GM19193 (cell line): Measurements from ENCODE around the gene EFCAB13.

Source experiments
- POLR2A ChIP-seq: IDR thresholded peaks from 4 replicates; pipeline ENCODE4 v1.6.1; 2011; ENCODE audit not compliant: insufficient read depth, insufficient read length; ENCODE audit errors: extremely low read depth

The EFCAB13 gene

DNA sequence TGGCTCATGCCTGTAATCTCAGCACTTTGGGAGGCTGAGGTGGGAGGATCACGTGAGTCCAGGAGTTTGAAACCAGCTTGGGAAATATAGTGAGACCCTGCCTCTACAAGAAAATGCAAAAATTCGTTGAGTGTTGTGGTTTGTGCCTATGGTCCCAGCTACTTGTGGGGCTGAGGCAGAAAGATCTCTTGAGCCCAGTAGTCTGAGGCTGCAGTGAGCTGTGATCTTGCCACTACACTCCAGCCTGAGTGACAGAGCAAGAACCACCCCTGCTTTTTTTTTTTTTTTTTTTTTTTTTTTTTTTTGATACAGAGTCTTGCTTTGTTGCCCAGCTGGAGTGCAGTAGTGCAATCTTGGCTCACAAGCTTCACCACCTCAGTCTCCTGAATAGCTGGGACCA, 36.1 kb upstream of the EFCAB13 start:
- no peak for TF ChIP-seq POLR2A

DNA sequence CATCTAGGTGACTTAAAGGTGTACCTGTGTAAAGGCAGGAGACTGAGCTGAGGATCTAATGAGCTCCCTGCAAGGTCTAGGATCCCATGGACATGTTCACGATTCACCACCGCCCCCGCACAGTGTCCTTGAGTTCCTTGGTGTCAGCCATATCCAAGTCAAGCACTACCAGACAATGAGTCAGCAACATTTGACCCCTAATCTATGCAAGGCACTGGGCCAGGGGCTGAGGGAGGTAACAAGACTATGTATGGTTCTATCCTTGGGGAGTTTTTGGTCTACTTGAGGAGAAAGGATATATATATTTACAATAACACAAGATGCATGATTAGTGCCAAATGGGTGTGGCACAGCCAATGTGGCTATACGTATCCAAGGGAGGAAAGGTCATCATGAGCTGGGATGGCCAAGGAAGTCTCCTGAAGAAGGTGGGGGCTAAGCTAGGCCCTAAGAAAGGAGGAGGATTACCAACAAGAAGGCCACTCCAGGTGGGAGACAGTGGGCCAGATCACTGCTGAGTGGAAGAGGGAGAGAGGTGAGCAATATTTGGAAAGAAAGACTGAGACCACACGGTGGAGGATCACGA, 35.1 kb upstream of the EFCAB13 start:
- no peak for TF ChIP-seq POLR2A

DNA sequence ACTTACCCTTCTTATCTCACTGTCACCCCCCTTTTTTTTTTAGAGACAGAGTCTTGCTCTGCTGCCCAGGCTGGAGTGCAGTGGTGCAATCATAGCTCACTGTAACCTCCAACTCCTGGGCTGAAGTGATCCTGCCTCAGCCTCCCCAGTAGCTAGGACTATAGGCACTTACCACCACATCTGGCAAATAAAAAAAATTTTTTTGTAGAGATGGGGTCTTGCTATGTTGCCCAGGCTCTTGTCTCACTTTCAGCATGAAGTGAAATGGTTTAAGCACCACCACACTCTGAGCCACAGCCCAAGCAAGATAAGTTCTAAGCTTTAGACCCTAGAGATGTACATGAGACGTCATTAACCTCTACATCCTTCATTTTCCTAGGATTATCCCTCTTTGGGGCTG, 34.5 kb upstream of the EFCAB13 start:
- TF ChIP-seq POLR2A: no peak

DNA sequence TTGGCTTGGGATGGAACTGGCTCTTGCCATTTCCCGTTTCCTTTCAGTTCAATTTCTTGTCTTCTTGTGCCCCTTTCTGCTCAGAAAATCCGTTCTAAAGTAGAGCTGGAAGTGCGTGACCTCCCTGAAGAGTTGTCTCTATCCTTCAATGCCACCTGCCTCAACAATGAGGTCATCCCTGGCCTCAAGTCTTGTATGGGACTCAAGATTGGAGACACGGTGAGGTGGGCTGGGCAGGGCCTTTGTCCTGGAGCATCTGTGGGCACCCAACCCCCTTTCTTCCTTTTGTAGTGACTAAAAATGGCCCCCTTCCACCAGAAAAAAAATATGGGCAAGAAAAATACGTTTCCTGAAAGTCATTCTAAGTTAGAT, 32.9 kb upstream of the EFCAB13 start:
- TF ChIP-seq POLR2A: no peak

DNA sequence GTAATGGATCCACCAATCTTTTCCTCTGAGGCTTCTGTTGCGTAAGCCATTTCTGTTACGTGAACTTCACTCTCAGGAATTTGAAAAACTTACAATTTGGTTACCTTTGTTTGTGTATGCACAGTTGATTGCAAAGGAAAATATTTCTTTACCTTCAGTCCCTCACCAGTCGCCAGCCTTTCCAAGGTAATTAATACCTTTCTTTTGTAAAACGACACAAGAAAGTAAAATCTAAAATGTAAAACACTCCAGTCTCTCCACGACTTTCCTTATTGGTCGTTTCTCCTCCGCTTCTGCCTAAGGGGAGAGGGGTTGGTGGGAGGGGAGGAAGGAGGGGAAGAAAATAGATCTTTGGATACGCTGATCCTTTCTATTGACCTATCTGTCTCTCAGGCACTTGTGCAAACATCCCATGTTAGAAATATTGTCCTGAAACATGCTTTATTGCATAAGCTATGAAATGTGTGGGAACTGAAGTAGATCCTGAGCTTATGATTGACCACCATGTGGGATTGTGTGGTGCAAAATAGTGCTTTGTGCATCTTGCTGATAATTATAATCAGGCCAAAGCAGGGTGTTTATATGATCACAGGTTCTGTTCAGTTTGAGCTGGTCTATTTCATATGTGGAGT, 32.4 kb upstream of the EFCAB13 start:
- no peak for TF ChIP-seq POLR2A

GRCh38 chr17:47292206-47292605, 31.5 kb upstream of the EFCAB13 start:
- TF ChIP-seq POLR2A: no peak

DNA sequence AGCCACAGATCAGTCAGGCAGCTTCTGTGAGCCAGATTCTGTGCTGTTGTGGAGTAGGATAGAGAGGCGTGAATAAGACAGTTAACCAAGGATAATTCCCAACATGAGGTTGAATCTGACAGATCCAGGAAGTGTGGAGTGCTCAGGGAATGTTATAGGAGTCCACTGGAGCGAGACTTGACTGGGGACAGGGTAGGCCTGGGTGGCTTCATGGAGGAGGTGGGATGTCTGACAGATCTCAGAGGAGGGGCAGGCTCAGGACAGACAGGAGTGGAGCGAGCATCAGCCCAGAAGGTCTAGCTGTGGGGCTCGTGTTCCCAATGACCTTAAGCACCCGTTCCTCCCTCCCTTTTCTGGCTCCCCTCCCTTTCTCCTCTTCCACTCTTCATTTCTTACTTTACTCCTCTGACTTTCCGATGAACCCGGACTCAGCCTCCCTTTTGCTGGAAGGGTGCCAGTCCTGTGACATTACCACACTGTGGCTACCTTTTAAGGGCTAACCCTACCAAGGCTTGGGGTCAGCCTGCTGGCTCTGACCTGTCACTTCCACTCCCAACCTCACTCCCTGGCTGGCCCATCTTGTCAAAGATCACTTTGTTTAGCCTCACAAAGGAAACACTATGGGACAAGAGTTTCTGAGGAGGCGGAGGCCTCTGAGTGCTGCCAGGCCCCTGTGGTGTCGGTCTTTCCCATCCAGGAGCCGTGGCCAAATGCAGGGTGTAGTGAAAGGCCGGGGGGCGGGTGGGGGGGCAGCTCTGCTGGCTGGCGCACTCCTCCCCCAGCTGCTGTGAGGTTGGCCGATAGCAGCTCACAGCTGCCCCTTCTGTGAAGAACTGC, 28.5 kb upstream of the EFCAB13 start:
- no peak for TF ChIP-seq POLR2A

DNA sequence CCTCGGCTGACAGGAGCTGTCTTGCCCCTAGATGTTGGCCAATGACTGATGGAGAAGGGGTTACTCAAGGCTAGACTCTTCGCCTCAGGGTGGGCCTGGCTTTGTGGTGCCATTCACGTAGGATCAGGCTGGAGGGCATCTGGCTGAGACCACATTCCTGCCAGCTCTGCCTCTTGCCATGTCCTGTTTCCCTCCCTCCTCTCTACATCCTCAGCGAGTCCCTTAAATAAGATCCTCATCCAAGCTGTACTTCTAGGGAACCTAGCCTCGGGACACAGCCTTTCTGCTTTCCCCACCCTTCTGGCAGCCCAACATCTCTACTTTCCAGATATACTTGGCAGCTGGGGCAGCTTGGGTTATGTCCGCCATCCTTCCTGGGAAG, 27.9 kb upstream of the EFCAB13 start:
- TF ChIP-seq POLR2A: no peak

GRCh38 chr17:47297661-47298400, 25.9 kb upstream of the EFCAB13 start:
- no peak for TF ChIP-seq POLR2A

DNA sequence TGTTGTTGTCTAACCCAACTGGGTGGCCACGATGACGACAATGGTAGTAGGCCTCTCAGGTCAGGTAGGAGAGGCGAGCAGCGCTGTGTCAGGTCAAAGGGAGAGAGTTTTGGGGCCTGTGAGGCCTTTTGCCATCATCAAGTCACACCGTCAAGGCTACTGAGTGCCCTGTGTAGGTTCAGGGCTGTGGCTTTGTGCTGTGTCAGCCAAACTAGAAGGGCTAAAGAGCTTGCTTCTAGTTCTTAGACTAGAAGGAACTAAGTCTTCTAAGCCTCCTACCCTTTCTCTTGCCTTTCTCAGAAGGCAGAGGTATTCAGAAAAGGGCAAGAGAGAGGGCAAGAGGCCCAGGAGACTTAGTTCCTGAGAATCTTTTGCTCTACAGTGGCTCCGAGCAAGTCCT, 25.0 kb upstream of the EFCAB13 start:
- TF ChIP-seq POLR2A: no peak

DNA sequence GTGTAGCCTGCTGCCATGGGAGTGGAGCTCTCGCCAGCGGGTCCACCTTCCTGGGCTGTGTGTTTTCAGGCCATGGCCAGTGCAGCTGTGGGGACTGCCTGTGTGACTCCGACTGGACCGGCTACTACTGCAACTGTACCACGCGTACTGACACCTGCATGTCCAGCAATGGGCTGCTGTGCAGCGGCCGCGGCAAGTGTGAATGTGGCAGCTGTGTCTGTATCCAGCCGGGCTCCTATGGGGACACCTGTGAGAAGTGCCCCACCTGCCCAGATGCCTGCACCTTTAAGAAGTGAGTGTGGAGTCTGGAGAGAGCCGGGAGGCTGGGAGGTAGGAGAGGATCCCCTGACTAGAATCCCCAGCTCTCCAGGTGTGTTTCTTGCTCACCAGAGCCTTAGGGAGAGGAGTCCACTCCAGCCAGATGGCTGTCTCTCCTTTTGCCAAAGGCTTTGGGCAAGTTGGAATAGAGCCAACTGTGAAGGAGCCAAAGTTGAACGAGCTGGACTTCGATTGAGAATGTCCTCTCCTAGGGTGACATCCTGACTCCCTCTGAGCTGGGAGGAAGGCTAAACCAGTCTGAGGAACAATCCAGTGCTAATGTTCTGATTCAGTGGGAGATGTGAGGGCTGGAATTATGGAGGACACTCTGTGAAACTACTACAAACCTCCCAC, 24.4 kb upstream of the EFCAB13 start:
- no peak for TF ChIP-seq POLR2A

DNA sequence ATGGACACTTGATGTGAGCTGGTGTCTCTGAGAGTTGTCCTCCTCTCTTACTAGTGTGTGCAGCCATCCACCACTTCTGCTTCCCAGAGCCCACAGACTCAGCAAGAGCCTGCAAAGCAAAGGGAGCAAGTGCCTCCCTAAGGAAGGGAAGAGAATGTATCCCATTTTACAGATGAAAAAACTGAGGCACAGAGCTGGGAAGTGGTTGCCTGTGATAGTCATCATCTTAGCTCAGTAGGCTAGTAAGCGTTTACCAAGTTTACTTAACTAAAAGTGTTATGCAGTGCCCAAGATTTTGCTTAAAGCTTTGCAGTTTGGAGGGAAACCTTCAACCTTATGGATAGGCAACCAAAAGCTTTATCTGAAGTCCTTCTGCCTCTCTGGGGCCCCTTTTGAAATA, 23.0 kb upstream of the EFCAB13 start:
- TF ChIP-seq POLR2A: no peak

- no peak for TF ChIP-seq POLR2A
Observed at GRCh38 chr17:47301161-47301560, 22.6 kb upstream of the EFCAB13 start.

DNA sequence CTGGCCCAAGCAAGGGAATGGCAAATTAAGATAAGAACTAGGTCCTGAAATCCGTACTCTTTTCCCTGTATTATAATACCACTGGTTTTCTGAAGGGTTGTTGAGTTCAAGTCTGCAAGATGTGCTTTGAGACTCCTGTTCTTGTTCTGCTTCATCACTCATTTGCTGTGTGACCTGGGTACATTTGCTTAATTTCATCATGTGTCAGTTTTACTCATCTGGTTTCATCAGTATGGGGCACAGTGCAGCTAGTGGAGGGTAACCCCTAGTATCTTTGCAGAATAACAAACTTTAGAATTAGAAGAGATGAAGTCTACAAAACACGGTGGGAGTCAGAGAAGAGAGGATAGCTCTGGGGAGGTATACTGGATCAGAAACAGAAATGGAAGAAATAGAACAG, 21.9 kb upstream of the EFCAB13 start:
- no peak for TF ChIP-seq POLR2A

DNA sequence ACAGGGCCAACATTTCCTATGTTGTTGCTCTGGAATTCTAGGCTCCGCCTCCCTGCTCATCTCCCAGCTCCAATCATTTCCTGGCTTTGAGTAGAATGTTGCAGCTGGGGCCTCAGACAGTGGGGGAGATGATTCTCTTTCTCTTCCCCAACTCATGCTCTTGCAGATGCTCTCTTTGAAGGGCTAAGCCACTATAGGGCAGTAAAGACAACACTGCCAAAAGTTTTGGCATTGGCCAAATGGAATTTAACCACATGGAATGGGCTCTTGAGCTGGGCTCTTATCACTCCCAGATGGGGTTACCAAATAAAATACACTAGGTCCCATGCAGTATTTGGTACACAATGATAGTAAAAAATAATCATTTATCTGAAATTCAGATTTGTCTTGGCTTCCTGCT, 19.6 kb upstream of the EFCAB13 start:
- TF ChIP-seq POLR2A: no peak
